ENCODE results near the gene CCDC61.

The CCDC61 gene

DNA sequence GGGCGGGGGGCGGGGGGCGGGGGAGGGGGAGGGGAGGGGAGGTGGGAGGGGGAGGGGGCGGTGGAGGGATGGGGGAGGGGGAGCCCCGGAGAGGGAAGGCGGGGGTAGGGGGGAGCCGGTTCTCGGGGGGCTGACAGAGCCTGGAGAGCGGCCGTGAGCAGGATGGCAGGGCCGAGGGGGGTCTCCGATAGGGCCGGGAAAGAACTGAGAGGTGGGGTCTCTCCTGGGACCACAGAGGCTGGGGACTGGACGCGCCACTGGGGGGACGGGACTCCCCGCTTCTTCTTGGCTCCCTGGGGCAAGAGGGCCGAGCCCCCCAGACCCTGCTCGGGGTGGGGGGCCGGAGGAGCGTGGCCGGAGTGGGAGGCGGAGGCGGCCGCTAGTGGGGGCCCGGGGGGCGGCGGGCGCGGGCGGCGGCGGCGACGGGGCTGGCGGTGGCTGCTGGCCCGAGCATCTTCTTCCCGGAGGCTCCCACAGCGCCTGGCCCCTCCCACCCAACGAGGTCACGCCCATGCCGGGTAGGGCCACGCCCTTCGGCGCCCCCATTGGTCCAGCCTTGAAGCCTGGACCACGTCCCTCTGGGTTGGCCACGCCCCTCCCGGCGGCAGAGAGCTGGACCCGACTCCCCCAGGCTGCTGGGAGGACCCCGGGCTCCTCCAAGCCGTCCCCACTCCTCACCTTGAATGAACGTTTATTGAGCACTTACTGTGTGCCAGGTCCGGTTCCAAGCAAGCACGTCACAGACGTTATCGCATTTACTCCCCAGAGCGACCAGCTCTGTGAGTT lies 21.5 kb upstream of the CCDC61 start, which contains the start of gene NOVA2:
TSS of gene NOVA2 (minus strand) at position 313 of the 786 bp plus-strand sequence. CDS start 514 bp downstream, outside the sequence.
- DNase-seq (ENCODE audit: low read depth), result no peak

GRCh38 chr19:45975306-45976070 lies 19.8 kb upstream of the CCDC61 start:
- DNase-seq (ENCODE audit: low read depth), result no peak

GRCh38 chr19:45976178-45976577 lies 19.1 kb upstream of the CCDC61 start:
- no peak for DNase-seq (ENCODE audit: low read depth)

- no peak for DNase-seq (ENCODE audit: low read depth)
Observed at GRCh38 chr19:45978156-45978555, 17.1 kb upstream of the CCDC61 start.

DNA sequence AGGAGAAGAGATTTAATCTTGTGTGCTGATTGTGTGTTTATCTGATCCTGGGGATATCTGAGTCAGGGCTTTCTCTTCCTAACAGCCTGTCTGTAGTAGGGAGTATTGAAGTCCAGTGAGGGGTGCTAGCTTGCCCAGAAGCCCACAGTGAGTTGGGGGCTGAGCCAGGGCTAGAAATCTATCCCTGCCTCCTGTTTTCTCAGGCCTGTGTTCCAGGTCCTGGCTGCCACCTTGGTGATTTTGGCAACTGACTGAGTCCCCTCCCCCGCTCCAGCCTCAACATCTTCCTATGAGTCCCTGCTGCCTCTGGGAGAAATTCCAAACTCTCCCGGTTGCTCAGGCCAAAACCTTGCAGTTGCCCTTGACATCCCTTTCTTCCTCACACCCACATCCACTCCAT lies 13.9 kb upstream of the CCDC61 start:
- no peak for DNase-seq (ENCODE audit: low read depth)

- DNase-seq (ENCODE audit: low read depth), result no peak
Observed at GRCh38 chr19:45985321-45985720, 9.9 kb upstream of the CCDC61 start.

GRCh38 chr19:45990113-45990728 lies 5.0 kb upstream of the CCDC61 start:
- DNase-seq (ENCODE audit: low read depth), result no peak

DNA sequence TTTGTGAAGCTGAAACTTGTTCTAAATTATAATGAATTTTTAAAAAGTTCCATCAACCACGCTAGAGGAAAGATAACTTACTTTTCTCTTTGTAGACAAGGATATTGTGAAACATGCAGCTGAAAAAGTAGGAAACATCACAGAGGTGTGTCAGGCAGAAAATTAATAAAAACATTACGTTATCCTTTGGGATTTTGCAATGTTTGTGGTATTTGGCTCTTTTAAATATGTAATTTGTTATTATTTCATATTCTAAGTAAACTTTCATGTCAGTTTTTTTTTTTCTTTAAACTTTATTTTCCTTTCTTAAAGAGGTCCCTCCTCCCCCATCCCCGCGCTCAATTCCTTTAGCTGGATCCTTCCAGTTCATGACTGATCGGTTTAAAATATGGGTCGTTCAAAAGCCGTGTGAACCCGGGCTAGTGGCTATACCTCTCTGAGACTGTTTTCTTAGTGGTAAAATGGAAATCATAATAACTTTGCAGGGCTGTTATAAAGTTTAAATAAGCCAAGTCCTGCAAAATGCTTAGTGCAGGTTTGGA lies 740 bp upstream of the CCDC61 start:
- no peak for DNase-seq (ENCODE audit: low read depth)

DNA sequence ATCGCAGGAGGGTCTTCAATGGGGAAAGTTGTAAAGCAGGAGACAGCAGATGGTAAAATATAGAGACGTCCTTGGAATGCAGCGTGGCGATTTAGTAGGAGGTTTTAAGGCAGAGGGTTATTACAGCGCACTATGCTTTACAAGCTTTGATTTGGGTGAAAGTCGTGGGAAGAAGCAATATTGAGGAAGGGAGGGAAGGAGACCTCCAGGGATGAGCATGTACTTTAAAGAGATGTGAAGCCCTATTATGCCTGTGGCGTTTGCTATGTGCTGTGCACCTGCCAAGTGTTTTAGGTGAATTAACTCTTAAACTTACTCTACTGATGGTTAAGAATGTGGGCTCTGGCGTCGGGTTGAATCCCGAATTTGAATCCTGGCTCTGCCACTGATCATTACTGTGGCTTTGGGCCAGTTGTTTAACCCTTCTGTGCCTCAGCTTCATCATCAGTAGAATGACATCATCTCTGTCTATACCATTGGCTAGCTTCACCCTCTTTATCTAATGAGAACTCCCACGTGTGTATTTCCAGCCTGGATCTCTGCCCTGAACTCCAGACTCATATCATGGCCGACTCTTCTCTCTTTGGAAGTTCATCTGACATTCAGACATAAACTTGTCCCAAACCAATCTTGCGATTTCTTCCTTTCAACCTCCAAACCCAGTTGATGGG lies 583 bp downstream of the CCDC61 start:
- no peak for DNase-seq (ENCODE audit: low read depth)

GRCh38 chr19:45996933-45997332 lies 1.7 kb downstream of the CCDC61 start:
- no peak for DNase-seq (ENCODE audit: low read depth)

DNA sequence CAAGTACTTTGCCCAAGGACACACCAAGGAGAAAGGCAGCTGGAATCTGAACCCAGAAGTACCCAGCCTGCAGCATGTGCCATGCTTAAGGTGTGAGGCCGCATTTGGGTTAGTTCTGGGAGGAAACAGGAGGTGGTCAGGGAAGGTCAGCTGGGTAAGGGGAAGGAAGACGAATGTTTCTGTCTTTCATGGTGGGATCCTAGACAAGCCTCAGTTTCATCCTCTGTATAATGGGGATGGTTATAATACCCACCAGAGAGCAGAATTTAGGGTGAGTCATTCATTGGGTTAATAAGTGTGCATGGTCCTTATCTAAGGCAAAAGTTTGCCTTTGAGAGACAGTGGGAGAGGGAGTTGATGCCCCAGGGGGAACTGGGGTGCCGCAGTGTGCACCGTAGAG lies 3.6 kb downstream of the CCDC61 start:
- DNase-seq (ENCODE audit: low read depth), result no peak

DNA sequence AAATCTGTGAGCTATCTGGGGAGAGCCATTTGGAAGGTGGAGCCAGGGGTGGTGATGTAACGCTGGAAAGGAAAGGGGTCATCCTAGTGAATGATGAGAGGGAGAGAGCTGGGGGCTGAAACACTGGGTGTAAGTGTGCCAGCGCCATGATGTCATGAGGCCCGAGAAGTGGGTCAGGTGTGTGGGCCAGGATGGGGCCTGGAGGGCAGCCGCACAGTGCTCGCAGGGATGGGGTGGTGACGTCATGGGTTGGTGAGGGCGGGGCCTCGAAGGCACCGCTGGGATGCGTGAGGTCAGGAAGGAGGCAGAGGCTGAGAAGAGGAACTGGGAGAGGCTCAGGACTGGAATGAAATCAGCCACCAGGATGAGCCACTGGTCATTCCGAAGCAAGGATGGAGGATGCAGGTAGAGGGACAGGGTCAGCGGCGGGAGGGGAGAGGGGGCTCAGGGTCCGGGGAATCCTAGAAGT lies 4.4 kb downstream of the CCDC61 start:
- DNase-seq (ENCODE audit: low read depth), result no peak

DNA sequence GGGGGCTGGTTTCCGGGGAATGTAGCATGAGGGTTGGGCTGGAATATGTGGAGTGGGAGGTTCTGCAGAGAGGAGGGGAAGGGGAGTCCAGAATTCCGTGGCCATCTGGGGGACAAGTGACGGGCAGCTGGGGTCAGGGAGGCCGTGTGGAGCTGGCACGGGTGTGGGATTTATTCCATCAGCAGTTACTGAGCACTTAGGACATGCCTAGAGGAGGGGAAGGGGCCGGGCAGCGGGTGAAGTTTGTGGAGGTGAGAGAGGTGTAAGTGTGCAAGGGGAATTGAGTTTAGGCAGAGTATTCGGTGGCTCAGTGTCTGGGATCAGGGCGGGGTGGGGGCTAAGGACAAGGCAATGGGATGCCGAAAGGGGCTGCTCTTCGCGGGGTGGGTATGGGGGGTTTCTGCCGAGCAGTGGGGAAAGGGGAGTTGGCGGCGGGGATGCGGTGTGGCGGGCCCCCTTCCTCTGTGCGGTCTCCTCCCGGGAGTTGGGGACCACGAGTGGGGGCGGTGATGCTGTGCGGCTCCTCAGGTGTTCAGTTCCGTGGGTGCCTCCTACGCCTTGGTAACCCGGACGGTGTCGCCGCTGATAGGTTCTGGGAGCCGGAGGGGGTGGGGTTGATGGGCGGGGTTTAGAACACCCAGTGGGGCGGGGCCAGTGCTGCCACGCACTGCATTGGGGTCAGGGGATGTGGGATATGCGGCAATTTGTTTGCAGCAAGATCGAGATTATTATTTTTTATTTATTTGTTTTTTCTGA lies 5.4 kb downstream of the CCDC61 start:
- DNase-seq (ENCODE audit: low read depth), result peak; percentile 57

- no peak for DNase-seq (ENCODE audit: low read depth)
Observed at GRCh38 chr19:46002678-46003275, 7.5 kb downstream of the CCDC61 start.

DNA sequence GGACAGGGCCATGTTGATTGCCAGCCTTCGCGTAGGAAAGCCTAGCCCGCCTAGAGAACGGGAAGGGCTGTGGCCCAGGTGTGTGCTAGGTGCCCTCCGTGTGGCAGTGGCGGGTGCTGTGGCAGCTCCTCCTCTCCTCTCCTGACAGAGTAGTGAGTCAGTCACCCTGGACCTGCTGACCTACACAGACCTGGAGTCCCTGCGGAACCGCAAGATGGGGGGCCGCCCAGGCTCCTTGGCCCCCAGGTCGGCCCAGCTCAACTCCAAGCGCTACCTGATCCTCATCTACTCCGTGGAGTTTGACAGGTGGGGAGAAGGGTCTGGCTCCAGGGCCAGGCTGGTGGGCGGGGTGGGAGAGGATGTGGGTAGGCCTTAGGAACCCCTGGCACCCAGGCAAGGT lies 11.1 kb downstream of the CCDC61 start:
- no peak for DNase-seq (ENCODE audit: low read depth)

DNA sequence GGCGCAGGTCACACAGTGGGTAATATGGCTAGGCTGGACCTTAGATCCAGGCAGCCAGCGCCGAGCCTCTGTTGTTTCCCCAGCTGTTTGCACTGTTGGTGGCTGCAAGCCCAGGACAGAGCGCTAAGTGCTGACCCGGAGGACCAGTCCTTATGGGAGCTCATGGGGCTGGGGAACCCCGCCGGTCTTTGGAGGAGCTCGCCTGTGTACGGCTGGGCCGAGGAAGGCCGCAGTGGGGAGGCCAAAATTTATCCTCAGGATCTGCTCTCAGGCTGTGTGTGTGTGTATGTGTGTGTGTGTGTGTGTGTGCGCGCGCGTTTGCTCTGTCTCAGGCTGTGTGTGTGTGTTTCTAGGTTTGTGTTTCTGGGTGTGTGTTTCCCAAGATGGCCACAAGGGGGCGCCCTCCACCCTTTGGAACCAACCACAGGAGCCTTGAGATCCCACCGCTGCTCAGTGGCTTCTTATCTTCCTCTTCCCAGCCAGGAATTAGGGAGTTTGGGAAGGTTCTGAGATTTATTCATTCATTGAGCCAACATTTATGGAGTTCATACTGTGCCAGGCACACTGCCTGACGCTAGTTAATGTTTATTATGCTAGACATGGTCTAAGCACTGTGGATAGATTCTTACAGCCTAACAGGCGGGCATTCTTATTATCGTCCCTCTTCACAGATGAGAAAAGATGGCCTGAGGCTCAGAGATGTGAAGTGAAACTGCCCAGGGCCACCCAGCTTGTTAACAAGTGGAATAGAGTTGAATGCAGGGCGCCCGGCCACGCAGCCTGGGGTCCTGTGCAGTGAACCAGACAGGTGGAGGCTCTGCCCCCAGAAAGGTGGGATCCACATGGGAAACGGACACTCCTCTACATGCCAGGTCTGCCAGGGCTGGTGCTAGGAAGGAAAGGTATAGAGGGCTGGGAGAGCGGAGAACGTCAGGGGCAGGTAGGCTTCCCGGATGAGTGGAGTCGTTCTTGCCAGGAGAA lies 14.6 kb downstream of the CCDC61 start:
- DNase-seq (ENCODE audit: low read depth), result peak; percentile 49

DNA sequence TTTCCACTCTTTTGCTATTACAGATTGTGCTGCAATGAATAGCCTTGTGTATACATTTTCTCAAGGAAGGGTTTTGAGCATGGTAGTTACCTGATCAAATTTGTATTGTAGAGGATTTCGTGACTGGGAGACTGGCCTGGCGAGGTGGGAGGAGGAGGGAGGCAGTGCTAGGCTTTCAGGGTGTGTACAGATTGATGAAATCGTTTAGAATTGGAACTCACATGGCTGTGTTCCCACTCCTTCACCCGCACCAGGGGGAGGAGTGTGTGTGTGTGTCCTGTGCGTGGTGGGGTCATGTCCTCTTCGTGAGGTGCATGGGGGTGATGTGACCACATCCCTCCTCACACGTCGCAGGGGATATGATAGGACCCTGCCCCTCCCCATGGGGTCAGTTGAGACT lies 19.3 kb downstream of the CCDC61 start:
- no peak for DNase-seq (ENCODE audit: low read depth)

GRCh38 chr19:46014941-46015686 lies 19.8 kb downstream of the CCDC61 start:
- DNase-seq (ENCODE audit: low read depth), result peak; percentile 32
